K562 treated with DMSO at 1 percent for 4 hours (cell line): ENCODE data around the gene PFKP. TPM values are rescaled to one million over a fixed set of nuclear protein-coding genes. Genes with fewer than 3 reads are reported as not detected.

Source experiments
- total RNA-seq: library from RNA; unstranded; fragments of 300-600 nt; gene quantifications from 2 replicates; pipeline ENCODE4 v1.2.3, GENCODE V29; 2022; ENCODE audit not compliant: insufficient read depth

The PFKP gene
- total RNA-seq: 82.8 and 83.9 TPM in 2 replicates

DNA sequence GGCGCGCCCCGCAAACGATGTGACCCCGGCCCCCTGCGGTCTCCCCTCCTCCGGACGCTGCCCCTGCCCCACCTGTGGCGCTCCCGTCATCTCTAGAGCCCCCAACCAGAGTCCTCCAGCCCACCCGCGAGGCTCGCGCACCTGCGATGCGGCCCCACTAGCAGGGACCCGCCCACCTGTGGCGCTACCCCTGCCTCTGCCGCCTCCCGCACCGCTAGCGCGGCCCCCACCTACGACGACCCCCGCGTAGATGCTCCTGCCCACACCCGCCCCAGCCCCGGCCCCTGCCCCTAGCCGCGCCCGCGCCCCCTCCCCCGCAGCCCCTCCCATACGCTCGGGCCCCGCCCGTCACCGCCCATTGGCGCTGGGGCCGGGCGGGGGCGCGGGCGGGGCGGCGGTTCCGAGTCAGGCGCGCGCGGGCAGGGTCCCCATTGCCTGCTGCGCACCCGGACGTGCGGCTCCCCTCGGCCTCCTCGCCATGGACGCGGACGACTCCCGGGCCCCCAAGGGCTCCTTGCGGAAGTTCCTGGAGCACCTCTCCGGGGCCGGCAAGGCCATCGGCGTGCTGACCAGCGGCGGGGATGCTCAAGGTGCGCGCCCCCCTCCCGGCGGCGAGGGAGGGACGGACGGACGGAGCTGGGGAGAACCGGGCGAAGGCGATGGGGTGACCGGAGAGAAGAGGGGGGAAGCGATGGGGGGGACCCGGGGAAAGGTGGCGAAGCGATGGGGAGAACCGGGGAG lies at the start of gene PFKP:
TSS of gene PFKP (plus strand) at position 431 of the 741 bp plus-strand sequence. CDS start at position 479, 48 bp downstream.

DNA sequence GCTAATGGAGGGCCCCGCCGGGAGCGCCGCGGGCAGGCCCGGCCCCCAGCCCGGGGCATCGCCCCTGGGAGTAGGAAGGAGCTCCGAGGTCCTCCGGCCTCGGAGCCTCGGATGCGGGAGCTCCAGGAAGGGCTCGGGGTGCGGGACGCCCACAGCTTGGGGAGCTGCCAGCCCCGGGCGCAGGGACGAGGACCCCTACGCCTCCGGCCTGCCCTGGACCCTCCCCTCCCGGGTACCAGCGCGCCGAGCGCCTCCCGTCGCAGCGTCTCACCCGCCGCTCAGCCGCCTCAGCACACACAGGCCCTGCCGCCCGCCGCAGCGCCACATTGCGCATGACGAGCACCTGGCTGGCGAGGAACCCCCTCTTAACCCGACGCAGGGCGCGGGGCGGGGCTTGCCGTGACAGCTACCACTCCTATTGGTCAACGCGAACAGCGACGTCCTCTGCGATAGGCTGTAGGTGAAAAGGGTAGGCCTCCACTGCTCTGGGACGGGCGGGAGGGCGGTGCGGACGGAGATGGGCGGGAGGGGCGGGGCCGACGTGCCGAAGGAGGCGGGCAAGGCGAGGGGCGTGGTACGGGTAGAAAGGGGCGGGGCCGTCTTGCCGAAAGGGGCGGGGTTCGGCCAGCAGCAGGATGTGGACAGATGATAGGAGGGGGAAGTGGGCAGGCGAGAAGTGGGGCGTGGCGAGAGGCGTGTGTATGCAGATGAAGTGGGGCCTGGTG lies 105.3 kb downstream of the PFKP start, which contains the start of gene PITRM1:
TSS of gene PITRM1 (minus strand) at position 337 of the 725 bp plus-strand sequence. CDS start at position 327, 10 bp downstream.

Other genes starting within 250 kb of the PFKP start
- gene PITRM1, start 105.2 kb downstream of the PFKP start, total RNA-seq: 39.9 and 43.6 TPM in 2 replicates